Smooth muscle cell (in vitro differentiated cells): Measurements from ENCODE around the gene ADAM33. TPM values are rescaled to one million over a fixed set of nuclear protein-coding genes. Genes with fewer than 3 reads are reported as not detected.

Experiments used
- DNase-seq: peaks from one replicate; lab custom pipeline; 2025; ENCODE audit not compliant: unreplicated experiment; lab: John Stamatoyannopoulos, UW
- H2AFZ ChIP-seq: fragments of 200-600 bp; sonication (generic); 2 replicates; pipeline ENCODE4 v1.6.0; 2016; ENCODE audit warnings: antibody characterized with exemption, low read depth, mild to moderate bottlenecking
- H3F3A ChIP-seq: fragments of 200-600 bp; sonication (generic); 2 replicates; pipeline ENCODE4 v1.6.0; 2017; ENCODE audit warnings: antibody characterized with exemption, low read depth
- H3K27ac ChIP-seq: fragments of 200-600 bp; sonication (generic); 2 replicates; pipeline ENCODE4 v1.5.1; 2016; ENCODE audit warnings: low read depth, mild to moderate bottlenecking
- H3K27me3 ChIP-seq: fragments of 200-600 bp; sonication (generic); 2 replicates; pipeline ENCODE4 v1.6.1; 2016; ENCODE audit warnings: low read depth, mild to moderate bottlenecking
- H3K36me3 ChIP-seq: fragments of 200-600 bp; sonication (generic); 2 replicates; pipeline ENCODE4 v1.5.1; 2016; ENCODE audit warnings: low read depth
- H3K4me1 ChIP-seq: fragments of 200-600 bp; sonication (generic); 2 replicates; pipeline ENCODE4 v1.5.1; 2016; ENCODE audit warnings: low read depth
- H3K4me2 ChIP-seq: fragments of 200-600 bp; sonication (generic); 2 replicates; pipeline ENCODE4 v1.6.0; 2016; ENCODE audit warnings: mild to moderate bottlenecking
- H3K4me3 ChIP-seq: fragments of 200-600 bp; sonication (generic); 2 replicates; pipeline ENCODE4 v1.5.1; 2016; ENCODE audit warnings: mild to moderate bottlenecking
- H3K79me2 ChIP-seq: fragments of 200-600 bp; sonication (generic); 2 replicates; pipeline ENCODE4 v1.6.0; 2016; ENCODE audit warnings: low read depth, mild to moderate bottlenecking
- H3K9ac ChIP-seq: fragments of 200-600 bp; sonication (generic); 2 replicates; pipeline ENCODE4 v1.6.0; 2016; ENCODE audit warnings: low read depth
- H3K9me3 ChIP-seq: fragments of 200-600 bp; sonication (generic); replicated peaks from 2 replicates; pipeline ENCODE4 v1.5.1; 2016; ENCODE audit warnings: low read depth
- H4K20me1 ChIP-seq: fragments of 200-600 bp; sonication (generic); 2 replicates; pipeline ENCODE4 v1.6.0; 2016; ENCODE audit warnings: low read depth
- CTCF ChIP-seq: fragments of 200-600 bp; sonication (generic); IDR thresholded peaks from 2 replicates; pipeline ENCODE4 v1.5.1; 2017; ENCODE audit warnings: borderline replicate concordance, mild to moderate bottlenecking, antibody characterized with exemption; ENCODE audit not compliant: insufficient read depth, poor library complexity, severe bottlenecking
- WGBS: methylation state at CpG from one replicate; pipeline ENCODE4 v1.1.7; 2016; ENCODE audit warnings: low lambda C conversion rate; 5-methylcytosine and 5-hydroxymethylcytosine counted together
- polyA plus RNA-seq: library from polyadenylated mRNA; unstranded; fragments of >200 nt; fragmentation: Nextera tagmentation; extraction: Ambion mirVana; gene quantifications from 2 replicates; pipeline ENCODE4 v1.2.1, GENCODE V29; 2016
- total RNA-seq: library from RNA; depleted of rRNA; stranded (reverse); fragments of >200 nt; gene quantifications from 2 replicates; pipeline ENCODE4 v1.2.3, GENCODE V29; 2014

Gene ADAM33
- total and polyA plus RNA-seq, 2 experiments from 2014 or later = 5.1 to 7.4 TPM

DNA sequence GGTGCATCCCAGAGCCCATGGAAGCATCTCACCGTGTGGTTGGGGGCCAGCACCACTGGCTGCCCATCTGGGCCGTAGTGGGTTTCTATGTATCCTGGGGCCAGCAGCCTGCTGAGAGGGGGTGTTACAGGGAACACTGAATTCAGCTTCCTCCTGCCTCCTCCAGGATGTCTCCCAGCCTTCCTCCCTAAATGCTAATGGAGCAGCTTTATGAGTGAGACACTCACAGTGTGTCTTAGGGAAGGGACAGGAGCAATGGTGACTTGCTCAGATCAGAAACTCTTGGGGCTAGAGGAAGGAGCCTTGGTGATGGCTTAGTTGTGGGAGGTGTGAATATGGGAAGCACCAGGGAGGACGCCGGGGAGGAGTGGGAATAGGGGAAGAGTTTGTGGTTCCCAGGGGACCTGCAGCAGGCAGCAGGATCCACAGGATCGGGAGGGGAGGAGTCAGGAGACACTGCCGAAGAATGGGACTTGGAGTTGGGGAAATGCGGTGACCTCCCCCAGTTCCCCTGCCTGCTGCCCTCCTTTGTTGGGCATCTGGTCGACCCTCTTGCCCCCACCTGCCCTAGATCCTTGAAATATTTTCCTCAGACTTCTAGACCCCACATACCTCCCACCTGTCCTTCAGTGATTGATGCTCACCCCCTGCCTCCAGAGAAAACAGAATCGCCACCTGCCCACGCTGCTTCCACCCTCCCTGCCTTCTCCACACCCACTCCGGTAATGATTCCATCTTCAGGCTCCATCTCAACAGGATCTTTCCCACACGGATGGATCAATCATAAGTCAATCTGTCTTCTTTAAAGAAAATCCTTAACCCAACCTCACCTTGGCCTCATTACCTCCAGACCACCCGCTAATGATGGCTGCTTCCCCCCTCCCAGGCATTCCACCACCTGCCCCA, 6.6 kb downstream of the ADAM33 start:
- no peaks in the 10 kb centered on the region for H3F3A ChIP-seq
- H3K27me3 ChIP-seq = peaks cover 13% of the 10 kb centered on the region
- H3K79me2 ChIP-seq = no peaks in the 10 kb centered on the region
- no peak overlapping the region for H3K27ac ChIP-seq
- no peak overlapping the region for H3K4me3 ChIP-seq
- peaks cover 2% of the 10 kb centered on the region for H3K4me1 ChIP-seq
- no peak overlapping the region for H3K4me2 ChIP-seq
- no peak overlapping the region for H2AFZ ChIP-seq
- WGBS = 83% methylated on average over 13 of the region's 13 CpGs
- H3K9ac ChIP-seq = no peak overlapping the region
- TF ChIP-seq CTCF = no peak
- no peak for DNase-seq
- no peaks in the 10 kb centered on the region for H4K20me1 ChIP-seq
- no peaks in the 10 kb centered on the region for H3K36me3 ChIP-seq
- H3K9me3 ChIP-seq = no peaks in the 10 kb centered on the region

DNA sequence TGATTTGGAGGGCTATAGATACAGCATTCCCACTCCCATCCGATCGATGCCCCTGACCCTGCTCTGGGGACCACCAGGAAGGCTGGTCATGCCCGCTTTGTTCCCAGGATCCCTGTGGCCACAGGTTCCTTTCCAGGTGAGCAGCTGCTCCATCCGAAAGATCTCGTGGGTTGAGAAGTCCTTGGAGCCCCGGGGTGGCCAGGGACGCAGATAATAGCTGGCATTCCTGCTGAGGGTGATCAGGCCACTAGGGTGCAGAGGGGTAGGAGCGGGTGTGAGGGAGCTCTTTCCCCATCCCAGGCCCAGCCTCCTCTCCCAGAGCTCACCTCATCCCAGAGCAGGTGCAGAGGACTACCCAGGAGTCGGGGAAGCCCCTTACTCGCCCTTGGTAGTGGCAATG, 7.4 kb downstream of the ADAM33 start:
- no peaks in the 10 kb centered on the region for H3K79me2 ChIP-seq
- no peaks in the 10 kb centered on the region for H4K20me1 ChIP-seq
- H3K9me3 ChIP-seq = no peaks in the 10 kb centered on the region
- H3K27me3 ChIP-seq = peaks cover 13% of the 10 kb centered on the region
- no peak for TF ChIP-seq CTCF
- no peak overlapping the region for H3K9ac ChIP-seq
- H3K36me3 ChIP-seq = no peaks in the 10 kb centered on the region
- H3K4me1 ChIP-seq = no peaks in the 10 kb centered on the region
- WGBS = 88% methylated on average over 10 of the region's 10 CpGs
- H3F3A ChIP-seq = no peaks in the 10 kb centered on the region
- no peak overlapping the region for H3K27ac ChIP-seq
- no peak overlapping the region for H3K4me3 ChIP-seq
- no peak overlapping the region for H3K4me2 ChIP-seq
- no peak for DNase-seq
- no peak overlapping the region for H2AFZ ChIP-seq

GRCh38 chr20:3673221-3674070, 8.4 kb downstream of the ADAM33 start:
- Histone ChIP-seq H3K9ac (no peak overlapping the region), H3K4me3 (no peak overlapping the region), H3F3A (no peaks in the 10 kb centered on the region), H3K36me3 (no peaks in the 10 kb centered on the region), H3K27ac (no peak overlapping the region), H3K4me1 (no peaks in the 10 kb centered on the region), H3K79me2 (no peaks in the 10 kb centered on the region), H3K4me2 (no peak overlapping the region), H3K27me3 (peaks cover 13% of the 10 kb centered on the region), H3K9me3 (no peaks in the 10 kb centered on the region), H2AFZ (no peak overlapping the region), H4K20me1 (no peaks in the 10 kb centered on the region)
- TF ChIP-seq CTCF = no peak
- no peak for DNase-seq
- WGBS = 83% methylated on average over 55 of the region's 90 CpGs
